CD4-positive, alpha-beta T cell treated with Interferon gamma for 1 hour (primary cell): Measurements from ENCODE around the gene FKBP5.
"Not testable (repeated sequence)": the region's sequence is repeated elsewhere in the genome, so short reads cannot be mapped to it uniquely, and the experiment has no call there.

Experiments used
- DNase-seq: peaks from one replicate; pipeline ENCODE4 v3.0.0-alpha.2; 2020

The FKBP5 gene

DNA sequence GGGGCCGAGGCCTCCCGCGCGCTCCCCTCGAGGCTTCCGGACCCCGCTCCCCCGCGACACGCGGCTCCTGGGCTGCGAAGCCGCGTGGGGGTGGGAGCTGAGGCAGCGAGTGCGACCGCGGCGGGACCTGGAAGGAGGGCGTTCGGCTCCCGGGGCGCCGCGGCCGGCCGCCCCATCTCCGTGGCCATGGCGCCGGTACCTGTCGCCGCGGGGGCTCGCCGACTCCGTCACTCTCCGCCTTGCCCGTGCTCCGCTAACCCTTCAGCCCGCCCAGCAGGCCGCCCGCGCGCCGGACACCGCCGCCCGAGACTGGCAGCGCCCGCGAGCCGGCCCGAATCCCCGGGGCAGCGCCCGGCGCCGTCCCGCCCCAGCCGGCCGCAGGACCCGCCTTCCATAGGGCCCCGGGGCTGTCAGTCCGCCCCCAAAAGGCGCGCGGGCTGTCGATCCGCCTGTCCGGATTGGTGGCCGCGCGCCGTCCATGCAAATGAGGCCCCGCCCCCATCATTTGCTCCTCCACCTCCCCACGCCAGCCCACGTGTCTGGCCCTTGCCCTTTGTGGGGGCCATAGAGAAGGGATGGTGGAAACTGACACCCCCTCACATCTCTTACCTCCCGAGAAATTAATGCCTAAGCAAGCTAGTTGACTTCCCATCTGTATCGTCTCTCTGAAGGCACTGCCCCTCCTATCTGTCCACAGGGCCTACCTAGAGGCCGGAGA lies at the start of gene FKBP5:
TSS of gene FKBP5 (minus strand) at position 311 of the 718 bp plus-strand sequence. CDS start 46,091 bp downstream, outside the sequence.
- peak; percentile 88 for DNase-seq

GRCh38 chr6:35737413-35738211 lies 48.9 kb upstream of the FKBP5 start:
- no peak for DNase-seq

DNA sequence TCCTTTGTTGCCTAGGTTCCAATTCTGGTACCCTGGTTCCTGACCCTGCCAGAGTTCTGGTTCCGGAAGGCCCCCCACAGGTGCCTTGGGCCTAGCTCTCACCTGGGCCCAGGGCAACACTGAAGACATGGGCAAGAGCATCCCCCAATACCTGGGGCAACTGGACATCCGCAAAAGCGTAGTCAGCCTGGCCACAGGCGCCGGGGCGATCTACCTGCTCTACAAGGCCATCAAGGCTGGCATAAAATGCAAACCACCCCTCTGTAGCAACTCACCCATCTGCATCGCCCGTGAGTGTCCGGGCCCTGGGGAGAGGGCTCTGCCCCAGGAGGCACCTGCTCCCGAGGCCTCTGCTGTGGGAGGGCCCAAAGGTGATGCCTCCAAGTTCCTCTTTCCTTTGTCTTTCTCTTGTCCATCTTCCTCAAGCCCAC lies 48.3 kb upstream of the FKBP5 start, which contains the start of gene ARMC12:
TSS of gene ARMC12 (plus strand) at position 51 of the 431 bp plus-strand sequence. CDS start at position 128, 77 bp downstream.
- no peak for DNase-seq

DNA sequence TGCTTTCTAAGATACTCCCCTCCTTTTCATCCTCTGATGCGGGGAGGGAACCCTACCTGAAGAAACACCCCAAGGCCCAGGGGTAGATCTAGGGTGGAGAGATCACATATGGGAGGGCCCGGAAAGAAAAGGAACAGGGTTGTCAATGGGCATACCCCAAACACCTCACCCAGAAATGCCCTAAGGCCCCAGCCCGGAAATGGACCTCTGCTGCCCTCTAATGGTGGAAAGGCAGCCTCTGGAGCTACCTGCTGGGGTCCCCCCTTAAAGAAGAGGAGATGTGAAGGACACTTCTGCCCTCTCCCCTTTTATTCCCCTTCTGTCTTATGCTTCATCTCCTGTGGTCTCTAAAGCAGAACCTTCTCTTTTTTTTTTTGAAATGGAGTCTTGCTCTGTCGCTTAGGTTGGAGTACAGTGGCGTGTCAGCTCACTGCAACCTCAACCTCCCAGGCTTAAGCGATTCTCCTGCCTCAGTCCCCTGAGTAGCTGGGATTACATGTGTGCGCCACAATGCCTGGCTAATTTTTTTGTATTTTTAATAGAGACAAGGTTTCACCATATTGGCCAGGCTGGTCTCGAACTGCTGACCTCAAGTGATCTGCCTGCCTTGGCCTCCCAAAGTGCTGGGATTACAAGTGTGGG lies 47.7 kb upstream of the FKBP5 start:
- DNase-seq, result peak; percentile 80

GRCh38 chr6:35735452-35735851 lies 46.7 kb upstream of the FKBP5 start:
- DNase-seq, result no peak

GRCh38 chr6:35734319-35734718 lies 45.6 kb upstream of the FKBP5 start:
- not testable (repeated sequence) for DNase-seq

- DNase-seq, result no peak
Observed at GRCh38 chr6:35733633-35734032, 44.9 kb upstream of the FKBP5 start.

- DNase-seq, result peak; percentile 90
Observed at GRCh38 chr6:35731736-35732532, 43.2 kb upstream of the FKBP5 start.

DNA sequence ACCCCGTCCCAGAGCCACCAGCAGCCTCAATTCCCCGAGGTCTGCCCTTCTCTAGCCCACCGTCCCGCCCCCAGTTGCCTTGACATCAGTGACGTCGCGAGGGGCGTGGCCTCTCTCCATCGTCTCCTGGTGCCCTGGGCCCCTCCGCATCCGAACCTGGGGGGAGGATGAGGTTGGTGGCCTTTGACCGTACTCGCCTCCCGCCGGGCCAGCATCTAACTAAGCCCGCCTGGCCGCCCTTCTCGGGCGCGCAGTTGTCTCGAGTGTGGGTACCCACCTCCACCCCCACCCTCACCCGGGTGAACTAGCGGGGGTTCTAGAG lies 42.7 kb upstream of the FKBP5 start:
- DNase-seq, result peak; percentile 93

- DNase-seq, result no peak
Observed at GRCh38 chr6:35730745-35731413, 42.2 kb upstream of the FKBP5 start.

GRCh38 chr6:35729722-35730121 lies 41.0 kb upstream of the FKBP5 start:
- DNase-seq, result no peak

- peak; percentile 28 for DNase-seq
Observed at GRCh38 chr6:35728683-35729678, 40.3 kb upstream of the FKBP5 start.

DNA sequence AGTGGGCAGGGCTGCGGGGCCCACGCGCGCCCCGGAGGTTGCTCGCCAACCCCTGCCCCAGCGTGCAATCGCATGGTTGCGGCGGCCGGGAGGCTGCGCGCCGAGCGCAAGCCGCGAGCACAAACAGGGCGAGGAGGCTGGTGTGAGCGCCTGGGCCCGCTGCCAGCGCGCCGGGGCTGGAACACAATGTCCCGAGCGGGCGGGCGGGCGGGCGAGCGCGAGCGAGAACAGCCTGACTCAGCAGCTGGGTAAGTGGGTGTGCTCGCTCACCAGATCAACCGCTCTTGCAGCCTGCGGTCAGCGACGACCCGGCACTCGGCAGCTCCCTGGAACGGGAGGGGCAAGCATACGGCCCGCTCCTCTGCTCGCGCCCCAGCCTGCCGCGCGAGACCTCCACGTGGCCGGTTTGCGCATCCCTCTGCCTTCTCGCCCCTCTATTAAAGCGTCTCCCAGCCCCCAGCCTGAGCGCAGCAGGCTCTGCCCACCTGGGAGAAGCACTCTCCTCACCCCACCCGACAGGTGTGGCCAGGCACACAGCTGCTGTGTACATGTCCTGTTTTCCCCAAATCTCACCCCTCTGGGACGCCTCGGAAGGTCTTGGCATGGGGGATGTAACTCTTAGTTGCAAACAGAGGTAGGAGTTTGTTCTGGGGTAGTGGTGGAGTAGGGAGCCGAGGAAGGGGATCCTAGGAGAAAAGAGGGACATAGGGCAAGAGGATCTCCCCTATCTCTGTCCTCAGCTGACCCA lies 39.4 kb upstream of the FKBP5 start:
- DNase-seq, result peak; percentile 90

DNA sequence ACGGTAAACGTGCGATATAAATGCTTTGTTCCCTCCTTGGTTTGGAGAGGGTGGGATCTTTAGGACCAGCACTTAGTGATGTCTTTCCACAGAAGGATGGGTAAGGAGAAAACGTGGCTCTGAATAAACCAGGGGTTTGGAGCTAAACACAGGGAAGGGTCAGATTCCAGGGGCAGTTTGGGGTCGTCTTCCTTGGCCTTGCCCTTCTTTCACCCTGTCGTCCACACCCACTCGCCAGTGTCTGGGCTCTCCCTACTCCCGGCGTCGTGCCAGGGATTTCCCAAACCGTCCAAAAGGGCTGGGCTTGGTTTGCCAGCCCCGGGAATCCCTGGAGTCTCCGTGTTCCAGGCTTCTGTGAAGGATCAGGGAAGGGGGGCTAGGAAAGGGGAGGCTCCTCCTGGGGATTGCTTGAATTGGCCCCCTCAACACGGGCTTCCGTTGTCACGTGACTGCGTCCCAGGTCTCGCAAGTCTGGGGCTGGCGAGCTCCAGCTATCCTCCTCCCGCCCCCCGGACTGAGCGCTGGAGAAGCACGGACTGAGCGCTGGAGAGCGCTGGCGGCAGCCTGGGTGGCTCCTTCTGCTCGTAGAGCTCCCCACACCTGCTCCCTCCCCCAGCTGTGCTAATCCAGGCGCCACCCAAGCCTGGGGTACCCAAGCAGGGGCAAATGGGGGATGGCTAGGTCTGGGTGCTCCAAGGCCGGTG lies 38.7 kb upstream of the FKBP5 start:
- DNase-seq, result no peak

DNA sequence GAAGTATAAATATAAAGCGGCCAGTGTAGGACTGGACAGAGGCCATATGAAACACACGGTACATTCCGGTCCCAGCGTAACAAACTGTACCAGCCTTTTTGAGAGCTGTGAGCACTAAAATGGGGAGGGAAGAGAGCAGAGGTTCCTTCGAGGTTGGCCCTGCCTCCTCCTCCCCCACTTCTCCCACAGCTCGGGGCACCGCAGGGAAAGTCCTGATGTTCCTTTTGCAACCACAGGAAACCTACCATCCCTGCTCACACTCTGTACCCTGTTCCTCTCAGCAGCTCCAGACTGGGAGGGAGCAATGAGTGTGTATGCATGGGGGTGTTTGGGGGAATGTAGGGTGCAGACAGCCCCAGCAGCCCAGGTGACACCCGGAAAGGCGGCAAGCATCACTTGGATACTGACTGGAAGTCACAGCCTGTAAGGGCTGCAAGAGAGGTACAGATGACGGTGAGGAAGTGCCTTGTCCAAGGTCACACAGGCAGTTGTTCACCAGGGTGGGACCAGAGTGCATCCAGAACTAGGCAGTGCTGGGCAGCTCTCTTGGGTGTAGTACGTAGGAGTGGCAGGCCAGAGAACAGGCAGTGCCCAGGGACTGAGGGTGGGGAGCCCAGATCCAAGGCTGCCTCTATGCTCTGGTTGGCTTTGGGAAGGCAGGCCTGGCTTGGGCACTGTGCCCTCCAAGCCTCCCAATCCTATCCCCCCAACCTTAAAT lies 37.2 kb upstream of the FKBP5 start:
- DNase-seq, result peak; percentile 24

DNA sequence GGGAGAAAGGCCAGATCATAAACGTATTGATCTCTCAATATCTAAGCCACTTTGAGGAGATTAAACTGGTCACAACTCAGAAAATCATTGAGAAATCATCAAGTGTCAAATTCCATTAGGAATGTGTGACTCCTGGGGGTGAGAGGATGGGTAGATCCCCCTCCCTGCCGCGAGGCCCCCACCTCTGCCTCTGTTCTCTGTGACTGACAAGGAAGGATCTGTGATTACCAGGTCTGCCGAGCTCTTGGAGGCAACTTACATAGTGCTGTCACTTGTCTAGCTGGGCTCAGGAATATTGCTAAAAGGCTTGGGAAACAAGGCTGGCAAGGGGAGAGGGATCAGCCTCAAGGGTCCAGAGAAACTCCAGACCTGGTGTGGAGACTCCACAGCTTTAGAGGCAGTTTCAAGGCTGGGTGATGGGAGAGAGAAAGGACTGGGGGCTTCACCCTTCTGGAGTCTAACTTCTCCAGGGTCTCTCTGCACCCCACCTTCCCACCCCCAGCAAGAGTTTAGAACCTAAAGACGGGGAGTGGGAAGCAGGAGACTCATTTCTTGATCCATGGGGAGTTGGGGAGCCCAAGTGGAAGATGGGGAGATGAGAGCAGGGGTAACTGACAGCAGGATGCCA lies 36.5 kb upstream of the FKBP5 start:
- DNase-seq, result no peak

GRCh38 chr6:35724471-35724870 lies 35.8 kb upstream of the FKBP5 start:
- DNase-seq, result no peak

- DNase-seq, result no peak
Observed at GRCh38 chr6:35724059-35724458, 35.3 kb upstream of the FKBP5 start.
